IMR-90 (cell line): ENCODE data around the gene BAD.

Experiments
- CEBPB ChIP-seq: IDR thresholded peaks from 2 replicates; pipeline ENCODE4 v1.6.1; 2012; ENCODE audit warnings: low read depth, low read length, improper control_type of control experiment
- CTCF ChIP-seq: conservative IDR thresholded peaks from 2 replicates; pipeline ENCODE4 v1.5.1; 2012; ENCODE audit warnings: mild to moderate bottlenecking, low read depth, low read length, improper control_type of control experiment
- FOS ChIP-seq: fragments of 150-350 bp; IDR thresholded peaks from 2 replicates; pipeline ENCODE4 v1.6.1; 2016; ENCODE audit warnings: low read depth, low read length
- POLR2A ChIP-seq: IDR thresholded peaks from 2 replicates; pipeline ENCODE4 v1.6.1; 2012; ENCODE audit warnings: mild to moderate bottlenecking, low read depth, low read length
- RFX5 ChIP-seq: IDR thresholded peaks from 2 replicates; pipeline ENCODE4 v1.8.0; 2012; ENCODE audit warnings: low read depth, mild to moderate bottlenecking, low read length, moderate library complexity

- TF ChIP-seq CTCF (no peak), CEBPB (no peak), POLR2A (peak; percentile 84), FOS (no peak), RFX5 (no peak)
Observed at GRCh38 chr11:64240435-64241240, 43.8 kb downstream of the BAD start, which contains the start of gene FKBP2.
